ENCODE data around the gene NAV1. TPM values are rescaled to one million over a fixed set of nuclear protein-coding genes. Genes with fewer than 3 reads are reported as not detected.

NAV1 gene
- total and polyA plus RNA-seq, 5 experiments from 2014 or later = 0.10 to 3.0 (median 1.9) TPM

DNA sequence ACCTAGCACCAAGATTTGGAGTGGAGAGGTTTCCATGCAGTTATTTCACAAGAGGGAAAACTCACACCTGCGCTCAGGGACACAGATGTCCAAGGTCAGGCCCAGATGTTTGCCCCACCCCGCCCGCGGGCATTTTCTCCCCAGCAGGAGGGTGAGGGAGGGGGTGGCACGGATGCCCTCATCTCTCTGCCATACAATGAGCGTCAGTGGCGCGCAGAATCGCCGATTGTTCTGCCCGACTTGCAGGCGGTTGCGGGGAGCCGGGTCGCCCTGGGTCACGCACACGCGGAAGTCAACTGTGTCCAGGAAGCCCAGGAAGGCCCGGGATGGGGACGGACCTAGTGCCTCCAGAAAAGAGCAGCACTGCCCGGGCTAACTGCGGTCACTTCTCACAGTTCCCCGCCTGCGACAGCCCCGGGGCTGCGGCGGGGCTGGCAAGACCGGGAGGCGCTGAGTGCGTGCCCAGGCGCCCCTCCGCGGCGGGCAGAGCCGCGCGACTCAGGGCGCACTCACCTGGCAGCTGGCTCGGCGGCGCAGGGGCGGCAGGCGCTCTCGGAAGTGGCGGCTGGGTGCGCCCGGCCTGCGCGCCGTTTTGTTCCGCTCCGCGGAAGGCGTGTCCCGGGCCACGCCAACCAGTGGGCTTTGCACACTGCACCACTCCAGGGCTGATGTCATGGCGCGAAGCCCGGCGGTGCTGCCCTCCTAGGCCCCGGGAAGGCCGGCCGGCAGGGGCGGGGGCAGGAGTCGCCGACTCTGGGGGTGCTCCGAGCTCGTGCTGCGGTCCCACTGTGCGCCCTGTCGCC is 32.2 kb upstream of the NAV1 start, which contains the start of gene CSRP1:
Gene CSRP1 (minus strand): TSS at position 567 of the 803 bp plus-strand sequence. CDS start 10,820 bp downstream, outside the sequence.
- Mint-ChIP-seq H3K4me1 (peaks cover 22 to 60% (median 51%) of the 10 kb centered on the region in 4 donors), H3K9me3 (no peaks in the 10 kb centered on the region), H3K4me3 (peak within 1 kb of the TSS; percentile 87 to 95 (median 92)), H3K27me3 (no peaks in the 10 kb centered on the region), H3K27ac (peak within 1 kb of the TSS; percentile 72 to 95 (median 92)), H3K36me3 (peaks cover 0 to 2% (median 0%) of the 10 kb centered on the region in 3 donors)
- ATAC-seq = peak; percentile 95 to 96
- peak; percentile 67 to 90 (median 74) for DNase-seq
- POLR2A ChIA-PET = interaction anchor here (0.8 to 3.5 kb wide), 3 partner anchors 10 to 24 kb away, joined by 3 to 24 read pairs (median 3); no protein-coding TSS in a partner anchor

DNA sequence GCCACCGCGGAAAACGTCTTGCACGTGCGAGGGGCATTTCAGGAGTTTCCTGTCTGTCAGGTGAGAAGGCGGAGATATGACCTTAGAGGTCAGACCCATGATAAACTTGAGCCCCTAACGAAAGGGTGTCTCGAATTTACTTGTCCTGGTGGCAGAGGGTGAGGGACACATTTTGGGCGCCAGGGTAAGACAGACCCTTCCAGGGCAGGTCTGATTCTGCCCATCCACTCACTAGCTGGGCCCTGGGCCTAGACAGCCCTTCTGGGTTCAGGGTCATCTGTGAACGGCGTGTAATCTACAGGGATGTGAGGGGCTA is 31.6 kb upstream of the NAV1 start:
- no peaks in the 10 kb centered on the region for H3K9me3 Mint-ChIP-seq
- POLR2A ChIA-PET = interaction anchor here (0.8 to 3.5 kb wide), 3 partner anchors 11 to 25 kb away, joined by 3 to 24 read pairs (median 3); no protein-coding TSS in a partner anchor
- no peaks in the 10 kb centered on the region for H3K27me3 Mint-ChIP-seq
- DNase-seq (no peak), ATAC-seq (no peak)
- peaks cover 20 to 56% (median 51%) of the 10 kb centered on the region in 4 donors for H3K4me1 Mint-ChIP-seq
- H3K27ac Mint-ChIP-seq = peak overlapping the region; percentile 25 to 95 (median 90)
- H3K4me3 Mint-ChIP-seq = peak overlapping the region; percentile 84 to 93 (median 87)
- peaks cover 0 to 2% (median 0%) of the 10 kb centered on the region in 3 donors for H3K36me3 Mint-ChIP-seq

DNA sequence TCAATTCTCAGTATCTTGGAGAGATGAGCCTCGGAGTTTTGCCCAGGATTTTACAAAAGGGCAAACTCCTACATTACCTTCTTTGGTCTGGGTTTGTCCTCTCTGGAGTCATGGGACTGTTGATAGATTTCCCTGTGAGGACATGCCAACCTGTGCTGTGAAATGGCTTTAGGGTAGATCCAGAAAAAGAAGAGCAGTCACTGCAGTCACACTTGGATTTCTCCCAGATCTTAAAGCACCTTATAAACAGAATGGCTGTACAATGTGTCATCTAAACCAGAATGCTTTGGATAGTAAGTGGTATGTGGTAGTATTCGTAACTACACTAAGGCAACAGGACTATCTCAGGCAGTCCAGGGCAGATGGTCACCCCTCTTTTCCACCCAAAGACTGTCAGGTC is 30.1 kb upstream of the NAV1 start:
- ATAC-seq (no peak), DNase-seq (no peak)
- POLR2A ChIA-PET = no interaction called here
- Mint-ChIP-seq H3K4me3 (peak overlapping the region in 2 of 10 donors; percentile 26 to 39), H3K36me3 (peaks cover 0 to 4% (median 0%) of the 10 kb centered on the region in 3 donors), H3K27me3 (no peaks in the 10 kb centered on the region), H3K9me3 (no peaks in the 10 kb centered on the region), H3K4me1 (peaks cover 15 to 45% (median 45%) of the 10 kb centered on the region in 4 donors), H3K27ac (peak overlapping the region in 4 of 10 donors; percentile 4 to 76 (median 44))

DNA sequence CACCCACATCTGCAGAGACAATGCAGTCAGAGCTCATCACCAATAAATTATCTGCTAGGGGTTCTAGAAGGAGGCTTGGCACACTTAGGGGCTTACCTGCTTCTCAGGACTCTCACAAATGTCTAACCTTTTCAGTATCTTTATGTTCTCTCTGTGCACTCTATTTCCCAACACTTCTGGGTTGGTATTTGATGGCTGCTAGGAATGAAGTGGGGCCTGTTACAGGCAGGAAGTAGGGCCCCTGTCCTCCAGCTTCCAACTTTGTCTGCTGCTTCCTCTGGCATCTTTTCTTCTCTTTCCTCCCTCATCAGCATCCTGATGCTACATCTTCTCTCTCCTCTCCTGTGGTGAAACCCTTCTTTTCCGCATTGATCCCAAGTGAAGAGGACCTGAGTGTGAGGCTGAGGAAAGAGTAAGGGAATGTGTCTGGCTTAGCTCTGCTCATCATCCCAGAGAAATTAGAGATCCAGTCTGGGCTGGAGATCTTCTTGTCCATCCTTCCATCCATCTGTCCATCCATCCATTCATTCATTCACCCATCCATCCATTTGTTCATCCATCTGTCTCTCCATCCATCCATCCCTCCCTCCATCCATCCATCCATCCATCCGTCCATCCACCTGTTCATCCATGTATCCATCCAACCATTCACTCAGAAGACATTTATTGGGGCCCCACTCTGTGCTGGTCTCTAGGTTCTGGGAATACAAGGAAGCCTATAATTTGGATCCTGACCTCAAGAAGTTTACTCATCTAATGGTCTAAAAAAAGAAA is 29.1 kb upstream of the NAV1 start:
- Mint-ChIP-seq H3K4me3 (peak overlapping the region in 2 of 10 donors; percentile 29 to 42), H3K9me3 (no peaks in the 10 kb centered on the region), H3K27ac (peak overlapping the region in 6 of 10 donors; percentile 19 to 86 (median 40)), H3K36me3 (peaks cover 1 to 4% (median 3%) of the 10 kb centered on the region in 3 donors), H3K4me1 (peaks cover 14 to 43% (median 39%) of the 10 kb centered on the region in 4 donors), H3K27me3 (no peaks in the 10 kb centered on the region)
- POLR2A ChIA-PET = no interaction called here
- DNase-seq (no peak), ATAC-seq (no peak)

DNA sequence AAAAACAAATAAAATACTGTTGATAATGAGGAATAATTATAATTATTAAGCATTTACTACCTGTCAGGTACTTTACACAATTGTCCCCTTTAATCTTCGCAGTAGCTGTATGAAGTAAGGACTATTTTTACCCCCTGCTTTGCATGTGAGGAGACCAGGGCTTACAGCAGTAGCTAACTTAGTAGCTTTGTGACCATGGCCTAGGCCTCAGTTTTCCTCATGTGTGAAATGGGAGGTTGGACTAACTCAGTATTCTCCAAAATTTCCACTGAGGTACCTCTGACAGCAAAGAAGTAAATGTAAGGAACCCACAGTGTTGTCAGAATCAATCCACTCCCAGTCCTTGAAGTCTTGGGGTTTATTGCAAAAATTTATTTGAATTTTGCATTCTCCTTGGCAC is 28.2 kb upstream of the NAV1 start:
- H3K27ac Mint-ChIP-seq = no peak overlapping the region
- H3K27me3 Mint-ChIP-seq = no peaks in the 10 kb centered on the region
- H3K36me3 Mint-ChIP-seq = peaks cover 3 to 7% (median 4%) of the 10 kb centered on the region in 3 donors
- ATAC-seq = no peak
- H3K4me3 Mint-ChIP-seq = no peak overlapping the region
- H3K4me1 Mint-ChIP-seq = peaks cover 6 to 40% (median 30%) of the 10 kb centered on the region in 4 donors
- H3K9me3 Mint-ChIP-seq = no peaks in the 10 kb centered on the region
- POLR2A ChIA-PET = no interaction called here
- DNase-seq = no peak

DNA sequence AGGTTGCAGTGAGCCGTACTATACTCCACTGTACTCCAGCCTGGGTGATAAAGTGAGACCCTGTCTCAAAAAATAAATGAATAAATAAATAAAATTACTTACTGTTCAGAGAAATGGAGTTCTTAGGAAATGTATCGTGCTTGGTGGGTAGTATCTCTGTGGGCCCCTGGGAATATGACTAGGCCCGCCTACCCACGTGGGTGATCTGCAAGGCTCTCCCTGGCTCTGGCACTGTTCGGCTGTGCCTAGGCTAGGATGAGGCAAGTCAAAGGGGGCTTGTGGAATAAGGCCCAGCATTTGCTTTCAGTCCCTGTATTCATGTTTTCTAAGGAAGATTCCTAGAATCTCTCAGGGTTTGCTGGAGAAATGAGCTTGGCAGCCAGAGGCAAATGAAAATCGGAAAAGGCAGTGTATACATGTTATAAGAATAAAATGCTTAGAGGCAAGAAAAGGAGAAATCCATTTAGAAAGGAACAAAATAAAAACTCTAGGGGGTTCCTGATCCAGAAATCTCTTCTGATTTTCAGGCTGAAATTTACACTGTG is 27.5 kb upstream of the NAV1 start:
- peaks cover 3 to 7% (median 4%) of the 10 kb centered on the region in 3 donors for H3K36me3 Mint-ChIP-seq
- ATAC-seq (no peak), DNase-seq (no peak)
- H3K27ac Mint-ChIP-seq = no peak overlapping the region
- POLR2A ChIA-PET = interaction anchor here (0.7 to 2.0 kb wide), 2 partner anchors 29 to 59 kb away, joined by 4 to 23 read pairs; no protein-coding TSS in a partner anchor
- H3K4me3 Mint-ChIP-seq = no peak overlapping the region
- H3K9me3 Mint-ChIP-seq = no peaks in the 10 kb centered on the region
- H3K4me1 Mint-ChIP-seq = peaks cover 6 to 35% (median 23%) of the 10 kb centered on the region in 4 donors
- H3K27me3 Mint-ChIP-seq = no peaks in the 10 kb centered on the region

DNA sequence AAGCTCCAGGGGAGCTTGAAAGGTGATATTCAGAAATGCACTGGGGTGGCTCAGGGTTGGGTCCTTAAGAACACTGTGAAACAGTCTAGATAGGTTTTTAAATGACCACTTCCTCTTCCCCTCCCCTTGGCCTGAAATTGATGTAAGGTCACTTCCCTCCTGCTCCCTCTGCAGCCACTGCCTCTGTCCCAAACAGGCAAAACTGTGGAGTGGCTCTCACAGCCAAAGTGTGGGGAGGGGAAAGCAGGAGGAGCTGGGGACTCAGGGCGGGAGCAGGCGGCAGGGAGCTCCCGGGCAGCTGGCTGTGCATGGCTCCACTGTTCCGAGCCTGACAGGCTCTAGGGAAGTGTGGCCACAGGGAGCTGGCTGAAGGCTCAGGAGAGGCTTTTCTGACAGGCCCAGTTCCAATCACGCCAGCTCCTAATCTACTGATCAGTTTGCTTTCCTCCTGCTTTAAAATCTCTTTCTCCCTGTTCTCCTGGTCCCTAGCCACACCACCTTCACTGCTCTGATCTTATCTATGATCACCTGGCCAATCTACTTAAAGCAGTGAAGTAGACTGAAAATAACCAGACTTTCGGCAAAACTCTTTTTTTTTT is 26.9 kb upstream of the NAV1 start:
- no peak overlapping the region for H3K27ac Mint-ChIP-seq
- ATAC-seq (no peak), DNase-seq (no peak)
- no peaks in the 10 kb centered on the region for H3K9me3 Mint-ChIP-seq
- POLR2A ChIA-PET = interaction anchor here (0.7 to 2.0 kb wide), 3 partner anchors 30 to 107 kb away, joined by 3 to 23 read pairs (median 4); no protein-coding TSS in a partner anchor
- no peak overlapping the region for H3K4me3 Mint-ChIP-seq
- H3K27me3 Mint-ChIP-seq = no peaks in the 10 kb centered on the region
- peaks cover 4 to 7% (median 4%) of the 10 kb centered on the region in 3 donors for H3K36me3 Mint-ChIP-seq
- peaks cover 6 to 34% (median 22%) of the 10 kb centered on the region in 4 donors for H3K4me1 Mint-ChIP-seq

DNA sequence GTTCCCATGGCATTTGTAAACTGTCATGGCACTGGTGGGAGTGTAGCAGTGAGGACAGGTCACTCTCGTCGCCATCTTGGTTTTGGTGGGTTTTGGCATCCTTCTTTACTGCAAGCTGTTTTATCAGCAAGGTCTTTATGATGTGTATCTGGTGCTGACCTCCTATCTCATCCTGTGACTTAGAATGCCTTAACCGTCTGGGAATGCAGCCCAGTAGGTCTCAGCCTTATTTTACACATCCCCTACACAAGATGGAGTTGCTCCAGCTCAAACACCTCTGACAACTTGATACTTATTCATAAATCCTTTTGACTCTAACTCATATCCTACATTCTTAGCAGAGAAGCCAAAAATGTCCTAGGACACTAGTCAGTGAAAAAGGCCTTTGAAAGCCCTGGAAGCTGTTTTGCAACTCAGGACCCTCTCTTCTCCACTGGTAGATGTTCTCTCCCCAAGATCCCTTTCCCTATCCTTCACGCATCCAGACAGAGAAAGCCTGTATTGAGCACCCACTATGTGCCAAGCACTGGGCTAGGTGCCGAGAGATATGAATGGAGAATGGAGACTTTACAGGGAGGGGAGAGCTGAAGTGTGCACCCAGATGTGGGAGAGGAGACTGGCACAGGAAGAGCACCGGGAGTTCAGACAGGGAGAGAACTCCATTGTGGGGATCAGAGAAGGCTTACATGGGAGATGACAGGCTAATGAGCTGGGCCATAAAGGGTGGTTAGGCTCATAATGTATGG is 25.3 kb upstream of the NAV1 start:
- Mint-ChIP-seq H3K4me1 (peaks cover 6 to 22% (median 10%) of the 10 kb centered on the region in 4 donors), H3K4me3 (no peak overlapping the region), H3K27me3 (no peaks in the 10 kb centered on the region), H3K9me3 (no peaks in the 10 kb centered on the region), H3K27ac (peak overlapping the region in 1 of 10 donors; percentile 59), H3K36me3 (peaks cover 7 to 9% (median 7%) of the 10 kb centered on the region in 3 donors)
- DNase-seq (no peak), ATAC-seq (no peak)
- POLR2A ChIA-PET = interaction anchor here (1.0 to 2.0 kb wide), 3 partner anchors 10 to 33 kb away, joined by 3 to 23 read pairs (median 4); no protein-coding TSS in a partner anchor

DNA sequence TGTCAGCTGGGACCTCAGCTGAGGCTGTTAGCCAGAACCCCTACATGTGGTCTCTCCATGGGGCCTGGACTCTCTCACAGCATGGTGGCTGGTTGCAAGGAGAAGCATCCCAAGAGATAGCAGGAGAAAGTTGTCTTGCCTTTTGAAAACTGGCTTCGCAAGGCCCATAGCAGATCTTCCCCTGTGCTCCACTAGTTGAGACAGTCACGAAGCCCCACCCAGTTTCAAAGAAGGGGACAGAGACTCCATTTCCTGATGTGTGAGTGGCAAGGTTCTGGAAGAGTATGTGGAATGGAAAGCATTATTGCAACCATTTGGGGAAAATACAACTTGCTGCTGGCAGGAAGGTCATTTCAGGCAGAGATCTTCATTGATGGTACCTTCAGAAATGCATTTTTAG is 24.5 kb upstream of the NAV1 start:
- Mint-ChIP-seq H3K27me3 (no peaks in the 10 kb centered on the region), H3K4me1 (peaks cover 2 to 14% (median 5%) of the 10 kb centered on the region in 4 donors), H3K4me3 (no peak overlapping the region), H3K36me3 (peaks cover 7 to 10% (median 7%) of the 10 kb centered on the region in 3 donors), H3K27ac (peak overlapping the region in 1 of 10 donors; percentile 57), H3K9me3 (no peaks in the 10 kb centered on the region)
- ATAC-seq (no peak), DNase-seq (no peak)
- POLR2A ChIA-PET = no interaction called here

DNA sequence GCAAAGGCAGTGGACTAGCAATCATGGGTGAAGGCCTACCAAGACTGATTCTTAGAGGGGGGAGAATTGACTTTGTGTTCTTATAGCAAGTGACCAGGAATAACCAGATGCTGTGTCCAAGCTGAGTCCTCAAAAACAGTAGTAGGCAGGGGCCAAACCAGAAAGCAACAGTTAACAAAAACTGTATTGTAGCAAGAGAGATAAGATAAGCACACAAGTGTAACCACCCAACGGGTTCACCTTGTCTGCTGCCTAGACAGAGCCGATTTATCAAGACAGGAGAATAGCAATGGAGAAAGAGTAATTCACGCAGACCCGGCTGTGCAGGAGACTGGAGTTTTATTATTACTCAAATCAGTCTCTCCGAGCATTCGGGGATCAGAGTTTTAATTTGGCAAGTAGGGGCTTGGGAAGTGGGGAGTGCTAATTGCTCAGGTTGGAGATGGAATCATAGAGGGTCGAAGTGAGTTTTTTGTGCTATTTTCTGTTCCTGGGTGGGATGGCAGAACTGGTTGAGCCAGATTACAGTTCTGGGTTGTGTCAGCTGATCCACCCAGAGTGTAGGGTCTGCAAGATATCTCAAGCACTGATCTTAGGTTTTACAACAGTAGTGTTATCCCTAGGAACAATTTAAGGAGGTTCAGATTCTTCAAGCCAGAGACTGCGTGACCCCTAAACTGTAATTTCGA is 23.7 kb upstream of the NAV1 start:
- Mint-ChIP-seq H3K4me3 (no peak overlapping the region), H3K4me1 (peaks cover 2 to 8% (median 2%) of the 10 kb centered on the region in 4 donors), H3K27ac (peak overlapping the region in 1 of 10 donors; percentile 4), H3K9me3 (no peaks in the 10 kb centered on the region), H3K27me3 (no peaks in the 10 kb centered on the region), H3K36me3 (peaks cover 7 to 16% (median 12%) of the 10 kb centered on the region in 3 donors)
- DNase-seq = no peak
- ATAC-seq = no peak
- POLR2A ChIA-PET = no interaction called here

DNA sequence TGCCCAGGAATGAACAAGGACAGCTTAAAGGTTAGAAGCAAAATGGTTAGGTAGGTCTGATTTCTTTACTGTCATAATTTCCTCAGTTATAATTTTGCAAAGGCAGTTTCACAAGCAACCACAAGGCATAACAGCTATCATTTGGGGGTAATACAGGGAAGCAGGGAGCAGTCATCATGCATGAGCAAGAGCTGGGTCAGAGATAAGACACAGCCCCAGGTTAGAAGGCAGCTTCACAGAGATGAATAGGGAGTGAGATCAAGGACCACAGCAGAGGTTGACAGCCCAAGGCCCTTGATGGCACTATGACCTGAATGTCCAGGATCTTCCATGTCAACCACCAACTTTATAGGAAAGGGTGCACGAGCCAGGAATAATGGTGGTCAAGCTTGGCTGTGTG is 23.0 kb upstream of the NAV1 start:
- Mint-ChIP-seq H3K36me3 (peaks cover 7 to 19% (median 16%) of the 10 kb centered on the region in 3 donors), H3K27me3 (no peaks in the 10 kb centered on the region), H3K4me1 (peaks cover 2 to 8% (median 2%) of the 10 kb centered on the region in 4 donors), H3K9me3 (no peaks in the 10 kb centered on the region), H3K27ac (no peak overlapping the region), H3K4me3 (no peak overlapping the region)
- no peak for ATAC-seq
- DNase-seq = no peak
- POLR2A ChIA-PET = no interaction called here
